ENCODE data around the gene NFIC. TPM values are rescaled to one million over a fixed set of nuclear protein-coding genes. Genes with fewer than 3 reads are reported as not detected.
"Not testable (repeated sequence)": the region's sequence is repeated elsewhere in the genome, so short reads cannot be mapped to it uniquely, and the experiment has no call there.

Gene NFIC
- total RNA-seq, 1 experiment from 2014 or later = 85.5 TPM

GRCh38 chr19:3441986-3442329 is 75.6 kb downstream of the NFIC start:
- no peak overlapping the region for H3K27ac Mint-ChIP-seq (ENCODE audit: low read depth, unreplicated experiment)
- no peaks in the 10 kb centered on the region for H3K27me3 Mint-ChIP-seq (ENCODE audit: insufficient read depth, unreplicated experiment)
- TF ChIP-seq, protein P1, sequence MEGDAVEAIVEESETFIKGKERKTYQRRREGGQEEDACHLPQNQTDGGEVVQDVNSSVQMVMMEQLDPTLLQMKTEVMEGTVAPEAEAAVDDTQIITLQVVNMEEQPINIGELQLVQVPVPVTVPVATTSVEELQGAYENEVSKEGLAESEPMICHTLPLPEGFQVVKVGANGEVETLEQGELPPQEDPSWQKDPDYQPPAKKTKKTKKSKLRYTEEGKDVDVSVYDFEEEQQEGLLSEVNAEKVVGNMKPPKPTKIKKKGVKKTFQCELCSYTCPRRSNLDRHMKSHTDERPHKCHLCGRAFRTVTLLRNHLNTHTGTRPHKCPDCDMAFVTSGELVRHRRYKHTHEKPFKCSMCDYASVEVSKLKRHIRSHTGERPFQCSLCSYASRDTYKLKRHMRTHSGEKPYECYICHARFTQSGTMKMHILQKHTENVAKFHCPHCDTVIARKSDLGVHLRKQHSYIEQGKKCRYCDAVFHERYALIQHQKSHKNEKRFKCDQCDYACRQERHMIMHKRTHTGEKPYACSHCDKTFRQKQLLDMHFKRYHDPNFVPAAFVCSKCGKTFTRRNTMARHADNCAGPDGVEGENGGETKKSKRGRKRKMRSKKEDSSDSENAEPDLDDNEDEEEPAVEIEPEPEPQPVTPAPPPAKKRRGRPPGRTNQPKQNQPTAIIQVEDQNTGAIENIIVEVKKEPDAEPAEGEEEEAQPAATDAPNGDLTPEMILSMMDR (IDR thresholded peaks at IDR 0.05; ENCODE audit: unreplicated experiment) = no peak
- intact Hi-C loops (cut with micrococcal nuclease) = no loop called here
- H3K9me3 Mint-ChIP-seq (ENCODE audit: unreplicated experiment) = no peaks in the 10 kb centered on the region
- ChIA-PET CTCF (interaction anchor here (0.7 to 1.9 kb wide), 4 partner anchors 12 to 137 kb away, joined by 3 to 5 read pairs (median 4); no protein-coding TSS in a partner anchor), POLR2A (interaction anchor here (1.5 kb wide), 1 partner anchor 77 kb away, joined by 3 read pairs; no protein-coding TSS in a partner anchor)
- peaks cover 97% of the 10 kb centered on the region for H3K36me3 Mint-ChIP-seq (ENCODE audit: insufficient read depth, unreplicated experiment)
- no peaks in the 10 kb centered on the region for H3K4me1 Mint-ChIP-seq (ENCODE audit: insufficient read depth, unreplicated experiment)
- BruUV-seq (replicated peaks) = no TSS peak
- H3K4me3 Mint-ChIP-seq (ENCODE audit: unreplicated experiment) = no peak overlapping the region
- no peak for DNase-seq (ENCODE audit: unreplicated experiment)

DNA sequence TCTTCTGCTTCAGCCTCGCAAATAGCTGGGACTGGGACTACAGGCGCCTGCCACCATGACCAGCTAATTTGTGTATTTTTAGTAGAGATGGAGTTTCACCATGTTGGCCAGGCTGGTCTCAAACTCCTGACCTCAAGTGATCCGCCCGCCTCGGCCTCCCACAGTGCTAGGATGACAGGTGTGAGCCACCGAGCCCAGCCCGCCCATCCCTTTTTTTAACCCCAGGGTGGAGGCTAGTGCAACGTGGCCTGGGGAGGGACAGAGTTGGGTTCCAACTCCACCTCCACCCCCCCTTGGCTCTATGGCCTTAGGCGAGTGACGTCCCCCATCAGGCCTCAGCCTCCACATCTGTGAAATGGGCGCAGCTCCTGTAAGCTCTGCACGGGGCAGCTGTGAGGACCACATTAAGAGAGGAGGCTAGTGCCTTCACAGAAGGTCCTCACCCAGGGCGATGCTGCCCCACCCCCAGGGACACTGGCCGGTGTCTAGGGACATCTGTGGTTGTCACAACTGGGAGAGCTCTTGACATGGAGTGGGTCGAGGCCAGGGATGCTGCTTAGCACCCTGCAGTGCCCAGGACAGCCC is 76.2 kb downstream of the NFIC start:
- H3K36me3 Mint-ChIP-seq (ENCODE audit: insufficient read depth, unreplicated experiment) = peaks cover 92% of the 10 kb centered on the region
- H3K27ac Mint-ChIP-seq (ENCODE audit: low read depth, unreplicated experiment) = no peak overlapping the region
- CTCF ChIA-PET = interaction anchor here (0.6 to 0.9 kb wide), 3 partner anchors 25 to 125 kb away, joined by 3 read pairs; no protein-coding TSS in a partner anchor
- TF ChIP-seq, protein P1 (IDR thresholded peaks at IDR 0.05; ENCODE audit: unreplicated experiment) = no peak
- H3K9me3 Mint-ChIP-seq (ENCODE audit: unreplicated experiment) = no peaks in the 10 kb centered on the region
- no peak overlapping the region for H3K4me3 Mint-ChIP-seq (ENCODE audit: unreplicated experiment)
- intact Hi-C loops (cut with micrococcal nuclease) = no loop called here
- H3K4me1 Mint-ChIP-seq (ENCODE audit: insufficient read depth, unreplicated experiment) = no peaks in the 10 kb centered on the region
- DNase-seq (ENCODE audit: unreplicated experiment) = no peak
- no peaks in the 10 kb centered on the region for H3K27me3 Mint-ChIP-seq (ENCODE audit: insufficient read depth, unreplicated experiment)
- POLR2A ChIA-PET = interaction anchor here (1.5 kb wide), 1 partner anchor 77 kb away, joined by 3 read pairs; no protein-coding TSS in a partner anchor
- no TSS peak for BruUV-seq (replicated peaks)

GRCh38 chr19:3443840-3444694 is 77.7 kb downstream of the NFIC start:
- Mint-ChIP-seq H3K27ac (ENCODE audit: low read depth, unreplicated experiment) (no peak overlapping the region), H3K27me3 (ENCODE audit: insufficient read depth, unreplicated experiment) (no peaks in the 10 kb centered on the region), H3K36me3 (ENCODE audit: insufficient read depth, unreplicated experiment) (peaks cover 92% of the 10 kb centered on the region), H3K4me3 (ENCODE audit: unreplicated experiment) (no peak overlapping the region), H3K4me1 (ENCODE audit: insufficient read depth, unreplicated experiment) (no peaks in the 10 kb centered on the region), H3K9me3 (ENCODE audit: unreplicated experiment) (no peaks in the 10 kb centered on the region)
- CTCF ChIA-PET = no interaction called here
- intact Hi-C loops (cut with micrococcal nuclease) = no loop called here
- TF ChIP-seq, protein P1 (IDR thresholded peaks at IDR 0.05; ENCODE audit: unreplicated experiment) = no peak
- no TSS peak for BruUV-seq (replicated peaks)
- POLR2A ChIA-PET = interaction anchor here (0.5 kb wide), 1 partner anchor 124 kb away, joined by 4 read pairs; no protein-coding TSS in a partner anchor
- no peak for DNase-seq (ENCODE audit: unreplicated experiment)

DNA sequence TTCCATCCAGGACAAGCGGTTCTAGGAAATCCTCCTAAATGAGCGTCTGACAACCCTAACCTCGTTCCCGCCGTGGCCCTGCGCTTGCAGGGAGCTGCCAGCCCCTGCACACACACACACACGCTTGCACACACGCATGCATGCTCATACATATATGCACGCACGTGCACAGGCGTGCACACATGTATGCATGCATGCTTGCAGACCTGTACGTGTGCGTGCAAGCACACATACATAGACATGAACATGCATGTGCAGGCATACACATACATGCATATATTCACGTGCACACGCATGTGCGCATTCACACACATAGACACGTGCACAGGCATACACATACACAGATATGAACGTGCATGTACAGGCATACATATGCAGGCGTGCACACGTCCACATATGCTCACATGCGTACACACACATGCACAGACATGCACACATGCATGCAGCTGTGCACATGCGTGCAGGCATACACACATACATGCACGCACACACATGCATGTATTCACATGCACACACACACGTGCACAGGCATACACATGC is 78.4 kb downstream of the NFIC start:
- H3K36me3 Mint-ChIP-seq (ENCODE audit: insufficient read depth, unreplicated experiment) = peaks cover 94% of the 10 kb centered on the region
- no peak overlapping the region for H3K27ac Mint-ChIP-seq (ENCODE audit: low read depth, unreplicated experiment)
- no peak overlapping the region for H3K4me3 Mint-ChIP-seq (ENCODE audit: unreplicated experiment)
- no peaks in the 10 kb centered on the region for H3K27me3 Mint-ChIP-seq (ENCODE audit: insufficient read depth, unreplicated experiment)
- no peak for DNase-seq (ENCODE audit: unreplicated experiment)
- no peaks in the 10 kb centered on the region for H3K9me3 Mint-ChIP-seq (ENCODE audit: unreplicated experiment)
- intact Hi-C loops (cut with micrococcal nuclease) = no loop called here
- ChIA-PET CTCF (no interaction called here), POLR2A (interaction anchor here (0.5 to 0.6 kb wide), 2 partner anchors 123 to 1671 kb away, joined by 3 to 4 read pairs; no protein-coding TSS in a partner anchor)
- BruUV-seq (replicated peaks) = no TSS peak
- no peaks in the 10 kb centered on the region for H3K4me1 Mint-ChIP-seq (ENCODE audit: insufficient read depth, unreplicated experiment)
- TF ChIP-seq, protein P1 (IDR thresholded peaks at IDR 0.05; ENCODE audit: unreplicated experiment) = no peak

- POLR2A ChIA-PET = interaction anchor here (1.2 kb wide), 1 partner anchor 11 kb away, joined by 5 read pairs; no protein-coding TSS in a partner anchor
- H3K36me3 Mint-ChIP-seq (ENCODE audit: insufficient read depth, unreplicated experiment) = peaks cover 95% of the 10 kb centered on the region
- H3K4me1 Mint-ChIP-seq (ENCODE audit: insufficient read depth, unreplicated experiment); H3K27me3 Mint-ChIP-seq (ENCODE audit: insufficient read depth, unreplicated experiment); H3K9me3 Mint-ChIP-seq (ENCODE audit: unreplicated experiment); DNase-seq (ENCODE audit: unreplicated experiment); intact Hi-C loops (cut with micrococcal nuclease); BruUV-seq (replicated peaks); H3K4me3 Mint-ChIP-seq (ENCODE audit: unreplicated experiment); H3K27ac Mint-ChIP-seq (ENCODE audit: low read depth, unreplicated experiment): not testable (repeated sequence)
- CTCF ChIA-PET = interaction anchor here (0.8 kb wide), 1 partner anchor 26 kb away, joined by 3 read pairs; no protein-coding TSS in a partner anchor
Measured at GRCh38 chr19:3446657-3447056, 80.3 kb downstream of the NFIC start.

All from MCF 10A (cell line).